NCI-H2081 (cell line): Measurements from ENCODE around the gene WBP4.
"Not testable (repeated sequence)": the region's sequence is repeated elsewhere in the genome, so short reads cannot be mapped to it uniquely, and the experiment has no call there.

ENCODE experiments used
- DNase-seq, 2 experiments: peaks; one replicate each; lab custom pipeline; 2025; lab: John Stamatoyannopoulos, UW

Gene WBP4

GRCh38 chr13:41079725-41080124, 18.4 kb downstream of the WBP4 start:
- DNase-seq, result no peak

GRCh38 chr13:41085961-41086585, 24.8 kb downstream of the WBP4 start:
- no peak for DNase-seq

- not testable (repeated sequence) for DNase-seq
Measured at GRCh38 chr13:41095681-41096080, 34.4 kb downstream of the WBP4 start.

GRCh38 chr13:41098761-41099160, 37.5 kb downstream of the WBP4 start:
- no peak for DNase-seq

- DNase-seq, result no peak
Measured at GRCh38 chr13:41099986-41100385, 38.7 kb downstream of the WBP4 start.

GRCh38 chr13:41107104-41107571, 45.8 kb downstream of the WBP4 start:
- no peak for DNase-seq

- DNase-seq, result no peak
Measured at GRCh38 chr13:41107584-41108014, 46.3 kb downstream of the WBP4 start.

- no peak for DNase-seq
Measured at GRCh38 chr13:41111454-41111853, 50.1 kb downstream of the WBP4 start.

- no peak for DNase-seq
Measured at GRCh38 chr13:41117869-41118268, 56.6 kb downstream of the WBP4 start.

GRCh38 chr13:41122838-41123237, 61.5 kb downstream of the WBP4 start:
- peak; percentile 6 to 42 for DNase-seq

- DNase-seq, result no peak
Measured at GRCh38 chr13:41127701-41128100, 66.4 kb downstream of the WBP4 start.

- no peak for DNase-seq
Measured at GRCh38 chr13:41130356-41130755, 69.0 kb downstream of the WBP4 start.

- not testable (repeated sequence) for DNase-seq
Measured at GRCh38 chr13:41131189-41131588, 69.9 kb downstream of the WBP4 start.

- DNase-seq, result not testable (repeated sequence)
Measured at GRCh38 chr13:41131660-41132511, 70.6 kb downstream of the WBP4 start.

- peak; percentile 95 to 98 for DNase-seq
Measured at GRCh38 chr13:41132512-41133152, 71.3 kb downstream of the WBP4 start, which contains the start of gene KBTBD6. TSS of gene KBTBD6 (minus strand) at chr13:41132802. CDS start at chr13:41132511, 291 bp downstream.
